ENCODE measurements around the gene EIF5.

Gene EIF5

GRCh38 chr14:103341250-103342129, 7.5 kb downstream of the EIF5 start:
- TF ChIP-seq CTCF (IDR thresholded peaks at IDR 0.05; ENCODE audit: low read depth, low read length) = no peak
- no peak for DNase-seq (ENCODE audit: low read depth, low spot score)
- in situ Hi-C loops (cut with HindIII; ENCODE audit: low sequenced_read_pairs) = no loop called here

DNA sequence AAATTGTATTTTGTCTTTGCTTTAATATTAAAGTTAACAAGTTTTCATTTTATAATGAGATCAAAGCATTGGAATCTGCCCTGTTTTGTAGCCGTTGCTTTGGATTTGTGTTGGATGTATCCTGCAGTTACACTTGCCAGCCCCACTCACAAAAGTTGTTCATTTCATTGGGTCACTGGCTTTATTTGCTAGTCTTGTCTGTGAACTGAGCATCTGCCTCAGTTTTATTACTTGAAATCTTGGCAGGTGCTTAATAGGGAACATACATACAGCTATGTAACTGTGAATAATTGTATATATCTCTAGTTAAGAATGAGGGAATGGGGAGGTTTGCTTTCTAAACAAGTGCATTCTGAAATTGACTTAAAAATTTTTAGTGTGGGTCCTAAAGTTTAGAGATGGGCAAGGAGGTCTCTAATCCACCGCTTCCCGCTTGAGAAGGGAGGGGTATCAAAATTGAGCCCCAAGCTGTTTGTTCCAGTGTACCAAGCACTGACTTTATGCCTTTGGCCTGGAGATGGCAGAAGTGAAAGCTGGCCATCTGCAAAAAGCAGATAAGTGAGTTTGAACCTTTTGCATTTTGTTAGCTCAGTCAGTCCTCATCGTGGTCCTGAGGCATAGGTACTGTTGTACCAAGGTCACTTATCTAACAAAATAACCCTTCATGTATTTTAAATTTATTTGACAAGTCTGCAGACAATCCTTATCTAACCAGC, 9.3 kb downstream of the EIF5 start:
- in situ Hi-C loops (cut with HindIII; ENCODE audit: low sequenced_read_pairs) = no loop called here
- DNase-seq (ENCODE audit: low read depth, low spot score) = no peak
- TF ChIP-seq CTCF (IDR thresholded peaks at IDR 0.05; ENCODE audit: low read depth, low read length) = no peak
- no peak overlapping the region for H3K4me3 ChIP-seq (ENCODE audit: low read depth, low read length)

More at GRCh38 chr14:103341250-103342129, 7.5 kb downstream of the EIF5 start:
- no peak overlapping the region for H3K4me3 ChIP-seq (ENCODE audit: low read depth, low read length)

DNA sequence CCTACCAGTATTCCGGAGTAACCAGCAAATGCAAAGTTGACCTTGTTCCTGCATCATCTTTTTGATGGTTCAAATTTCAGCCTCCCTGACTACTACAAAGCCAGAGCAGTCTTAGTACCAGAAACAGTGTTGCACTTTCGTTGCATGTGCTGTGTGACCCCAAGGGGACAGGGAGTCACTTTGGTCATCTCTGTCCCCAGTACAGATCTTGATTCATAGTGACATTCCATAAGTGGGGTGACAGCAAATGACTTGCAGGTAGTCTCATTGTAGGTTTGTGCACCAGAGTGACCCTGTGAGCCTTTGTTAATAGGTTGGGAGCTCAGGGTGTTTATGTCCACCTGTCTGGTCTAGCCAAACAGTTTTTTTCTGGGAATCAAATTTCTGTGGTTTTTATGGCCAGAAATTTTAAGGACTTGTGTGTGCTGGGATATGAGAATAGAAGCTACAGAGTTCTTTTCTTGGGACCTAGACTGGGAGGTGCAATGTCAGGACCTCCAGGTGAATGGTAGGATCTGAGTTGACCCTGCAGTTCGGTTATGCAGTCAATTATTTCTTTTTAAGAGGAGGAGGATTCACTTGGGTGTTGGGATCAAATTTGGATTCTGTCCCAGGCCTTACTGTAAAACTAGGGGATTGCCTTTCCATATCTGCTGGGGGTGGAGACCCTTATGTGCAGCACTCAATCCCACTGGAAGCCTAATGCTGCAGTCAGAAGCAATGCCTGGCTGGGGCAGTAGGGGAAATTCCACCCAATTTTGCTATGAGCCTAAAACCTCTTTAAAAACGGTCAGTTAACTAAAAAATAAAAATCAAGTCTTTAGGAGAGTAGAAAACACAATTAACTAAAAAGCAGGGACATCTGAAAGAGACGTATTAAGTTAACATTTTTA, 10.1 kb downstream of the EIF5 start:
- in situ Hi-C loops (cut with HindIII; ENCODE audit: low sequenced_read_pairs) = no loop called here
- DNase-seq (ENCODE audit: low read depth, low spot score) = no peak
- H3K4me3 ChIP-seq (ENCODE audit: low read depth, low read length) = no peak overlapping the region
- TF ChIP-seq CTCF (IDR thresholded peaks at IDR 0.05; ENCODE audit: low read depth, low read length) = no peak

DNA sequence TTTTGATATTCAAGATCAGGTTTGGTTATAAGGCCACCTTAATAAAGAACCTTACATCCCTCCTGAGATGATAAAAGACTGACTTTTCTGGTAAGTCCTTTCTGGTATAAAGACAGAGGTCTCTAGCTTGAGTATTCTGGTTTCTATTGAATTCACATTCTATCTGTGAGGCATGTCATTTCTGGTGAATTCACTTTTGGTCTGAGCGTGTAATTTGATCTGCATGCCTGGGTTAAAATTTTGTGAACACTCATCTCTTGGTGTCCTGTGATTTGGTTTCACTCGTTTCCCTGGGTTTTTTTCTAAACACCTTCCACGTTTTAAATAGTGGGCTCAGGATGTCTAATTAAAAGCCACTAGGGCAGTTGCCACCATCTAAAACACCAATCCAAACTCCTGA, 12.2 kb downstream of the EIF5 start:
- DNase-seq (ENCODE audit: low read depth, low spot score) = no peak
- in situ Hi-C loops (cut with HindIII; ENCODE audit: low sequenced_read_pairs) = no loop called here
- no peak for TF ChIP-seq CTCF (IDR thresholded peaks at IDR 0.05; ENCODE audit: low read depth, low read length)
- no peak overlapping the region for H3K4me3 ChIP-seq (ENCODE audit: low read depth, low read length)

DNA sequence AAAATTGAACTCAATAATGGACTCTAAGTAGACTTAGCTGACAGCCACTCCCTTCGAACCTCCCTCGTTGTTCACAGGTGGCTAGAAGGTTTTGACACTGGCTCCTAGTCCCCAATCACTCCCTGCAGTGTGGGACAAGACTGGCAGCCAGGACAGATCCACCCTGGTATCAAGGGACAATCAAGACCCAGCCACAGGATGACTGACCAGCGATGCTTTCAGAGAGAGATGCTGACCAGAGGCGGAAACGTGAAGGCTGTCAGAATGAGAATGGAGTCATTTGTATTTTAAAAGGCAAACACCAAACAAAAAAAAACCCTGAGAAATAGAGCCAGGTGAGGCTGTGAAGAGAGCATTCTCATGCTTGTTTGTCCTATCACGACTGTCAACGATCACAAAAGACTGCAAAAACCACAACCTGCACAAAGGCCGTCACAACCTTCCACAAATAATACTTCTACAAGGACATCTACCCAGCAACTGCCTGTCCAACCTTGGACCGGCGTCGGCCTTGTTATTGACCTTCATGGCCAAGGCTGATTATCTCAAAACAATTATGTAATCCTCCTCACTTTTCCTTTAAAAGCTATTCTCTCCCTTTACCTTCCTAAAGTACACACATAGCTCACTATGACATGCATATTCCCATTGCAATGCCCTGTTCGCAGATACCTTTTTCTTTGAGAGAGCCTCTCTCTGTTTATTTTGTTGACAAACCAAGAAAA, 13.2 kb downstream of the EIF5 start:
- in situ Hi-C loops (cut with HindIII; ENCODE audit: low sequenced_read_pairs) = no loop called here
- TF ChIP-seq CTCF (IDR thresholded peaks at IDR 0.05; ENCODE audit: low read depth, low read length) = no peak
- no peak for DNase-seq (ENCODE audit: low read depth, low spot score)
- no peak overlapping the region for H3K4me3 ChIP-seq (ENCODE audit: low read depth, low read length)

All from astrocyte of the spinal cord (primary cell).